Fibroblast of villous mesenchyme (primary cell): ENCODE measurements around the gene COBL. TPM values are rescaled to one million over a fixed set of nuclear protein-coding genes. Genes with fewer than 3 reads are reported as not detected.

Source experiments
- DNase-seq: peaks from one replicate; pipeline ENCODE4 v3.0.0-alpha.2; 2010; ENCODE audit warnings: low read depth
- H3K4me3 ChIP-seq: 2 replicates; pipeline ENCODE4 v1.5.1; 2011; ENCODE audit warnings: low read depth, mild to moderate bottlenecking, low read length
- CTCF ChIP-seq: IDR thresholded peaks from 2 replicates; pipeline ENCODE4 v1.5.1; 2012; ENCODE audit warnings: low read depth, mild to moderate bottlenecking, low read length; ENCODE audit not compliant: insufficient read depth
- total RNA-seq: library from RNA; depleted of rRNA; stranded (reverse); fragments of >200 nt; gene quantifications from 2 replicates; pipeline ENCODE4 v1.2.3, GENCODE V29; 2012

The COBL gene
- total RNA-seq, 1 donor = not detected

GRCh38 chr7:51318001-51318400 is 1.4 kb upstream of the COBL start:
- DNase-seq = no peak
- no peak for TF ChIP-seq CTCF
- no peak overlapping the region for H3K4me3 ChIP-seq

GRCh38 chr7:51317582-51317910 is 937 bp upstream of the COBL start:
- H3K4me3 ChIP-seq = no peak overlapping the region
- DNase-seq = no peak
- TF ChIP-seq CTCF = no peak

GRCh38 chr7:51316262-51316665 is 345 bp downstream of the COBL start:
- DNase-seq = no peak
- no peak overlapping the region for H3K4me3 ChIP-seq
- TF ChIP-seq CTCF = no peak

- DNase-seq = no peak
- peak overlapping the region; percentile 18 for H3K4me3 ChIP-seq
- TF ChIP-seq CTCF = no peak
Observed at GRCh38 chr7:51315393-51316261, 982 bp downstream of the COBL start.

- DNase-seq = no peak
- no peak for TF ChIP-seq CTCF
- H3K4me3 ChIP-seq = no peak overlapping the region
Observed at GRCh38 chr7:51314726-51315125, 1.9 kb downstream of the COBL start.

- TF ChIP-seq CTCF = no peak
- DNase-seq = no peak
- no peak overlapping the region for H3K4me3 ChIP-seq
Observed at GRCh38 chr7:51313738-51314425, 2.7 kb downstream of the COBL start.
